ENCODE results near the gene FSTL1.

Gene FSTL1

DNA sequence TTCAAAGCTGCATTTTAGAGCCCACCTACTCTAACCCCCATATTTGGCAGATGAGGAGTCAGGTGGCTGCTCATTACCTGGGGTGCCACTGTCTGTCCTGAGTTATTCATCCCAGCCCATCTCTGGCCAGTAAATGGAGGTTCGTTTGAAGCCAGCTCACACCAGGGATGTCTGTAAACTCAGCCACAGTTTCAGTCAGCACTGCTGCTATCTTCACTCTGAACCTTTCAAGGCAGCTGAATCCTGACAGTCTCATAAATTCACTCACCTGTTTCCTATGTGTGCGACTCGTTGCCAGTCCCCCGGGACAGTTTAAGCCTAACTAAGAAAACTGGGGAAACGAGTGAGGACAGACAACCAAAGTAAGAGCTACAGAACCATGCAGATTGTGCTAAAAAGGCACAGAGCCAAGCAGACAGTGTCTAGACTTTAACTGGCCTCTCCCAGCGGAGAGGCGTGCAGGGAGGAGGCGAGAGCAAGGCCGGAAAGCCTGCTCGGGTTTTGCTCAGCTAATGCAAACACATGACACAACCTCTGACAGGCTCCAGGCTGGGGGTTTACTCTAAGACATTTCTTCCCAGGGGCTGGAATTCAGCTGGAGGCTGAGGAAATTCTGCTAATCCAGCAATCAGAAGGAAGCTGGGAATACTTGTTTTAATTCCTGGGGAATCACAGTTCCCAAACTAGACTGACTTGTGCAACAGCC lies 12.0 kb downstream of the FSTL1 start:
- Histone ChIP-seq H3K9me3 (no peaks in the 10 kb centered on the region), H3K27ac (no peak overlapping the region), H3K4me3 (ENCODE audit: low read depth in 1 of 2, low read length in 1 of 2) (no peak overlapping the region), H3K4me1 (ENCODE audit: control insufficient read depth in 1 of 2, insufficient read depth in 1 of 2, low read depth in 1 of 2, low read length in 1 of 2) (peaks cover 0 to 4% of the 10 kb centered on the region in 2 experiments), H3K36me3 (no peaks in the 10 kb centered on the region), H3K27me3 (no peaks in the 10 kb centered on the region)
- TF ChIP-seq, protein P1, sequence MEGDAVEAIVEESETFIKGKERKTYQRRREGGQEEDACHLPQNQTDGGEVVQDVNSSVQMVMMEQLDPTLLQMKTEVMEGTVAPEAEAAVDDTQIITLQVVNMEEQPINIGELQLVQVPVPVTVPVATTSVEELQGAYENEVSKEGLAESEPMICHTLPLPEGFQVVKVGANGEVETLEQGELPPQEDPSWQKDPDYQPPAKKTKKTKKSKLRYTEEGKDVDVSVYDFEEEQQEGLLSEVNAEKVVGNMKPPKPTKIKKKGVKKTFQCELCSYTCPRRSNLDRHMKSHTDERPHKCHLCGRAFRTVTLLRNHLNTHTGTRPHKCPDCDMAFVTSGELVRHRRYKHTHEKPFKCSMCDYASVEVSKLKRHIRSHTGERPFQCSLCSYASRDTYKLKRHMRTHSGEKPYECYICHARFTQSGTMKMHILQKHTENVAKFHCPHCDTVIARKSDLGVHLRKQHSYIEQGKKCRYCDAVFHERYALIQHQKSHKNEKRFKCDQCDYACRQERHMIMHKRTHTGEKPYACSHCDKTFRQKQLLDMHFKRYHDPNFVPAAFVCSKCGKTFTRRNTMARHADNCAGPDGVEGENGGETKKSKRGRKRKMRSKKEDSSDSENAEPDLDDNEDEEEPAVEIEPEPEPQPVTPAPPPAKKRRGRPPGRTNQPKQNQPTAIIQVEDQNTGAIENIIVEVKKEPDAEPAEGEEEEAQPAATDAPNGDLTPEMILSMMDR (IDR thresholded peaks at IDR 0.05) = no peak

DNA sequence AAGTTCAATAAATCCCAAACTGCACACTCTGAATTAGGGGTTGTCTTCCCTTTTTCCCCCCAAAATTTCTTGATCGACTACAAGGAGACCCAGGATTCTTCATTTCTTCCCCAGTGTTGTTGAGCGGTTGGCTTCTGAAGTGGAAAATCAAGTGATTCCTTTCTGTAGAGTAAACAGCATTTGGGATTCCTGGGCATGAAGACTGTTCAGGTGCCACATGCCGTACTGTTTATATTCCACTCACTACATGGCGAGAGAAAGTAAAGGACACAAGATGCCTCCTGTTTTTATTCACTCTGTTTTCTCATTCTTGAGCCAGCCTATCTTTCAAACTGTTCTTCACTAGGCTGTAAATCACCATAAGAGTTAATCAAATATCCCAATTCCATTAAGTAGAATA lies 12.6 kb downstream of the FSTL1 start:
- TF ChIP-seq, protein P1 (IDR thresholded peaks at IDR 0.05) = no peak
- H3K4me1 ChIP-seq (ENCODE audit: control insufficient read depth in 1 of 2, insufficient read depth in 1 of 2, low read depth in 1 of 2, low read length in 1 of 2) = peaks cover 0 to 4% of the 10 kb centered on the region in 2 experiments
- no peaks in the 10 kb centered on the region for H3K9me3 ChIP-seq
- no peak overlapping the region for H3K4me3 ChIP-seq (ENCODE audit: low read depth in 1 of 2, low read length in 1 of 2)
- H3K36me3 ChIP-seq = no peaks in the 10 kb centered on the region
- no peaks in the 10 kb centered on the region for H3K27me3 ChIP-seq
- H3K27ac ChIP-seq = no peak overlapping the region

DNA sequence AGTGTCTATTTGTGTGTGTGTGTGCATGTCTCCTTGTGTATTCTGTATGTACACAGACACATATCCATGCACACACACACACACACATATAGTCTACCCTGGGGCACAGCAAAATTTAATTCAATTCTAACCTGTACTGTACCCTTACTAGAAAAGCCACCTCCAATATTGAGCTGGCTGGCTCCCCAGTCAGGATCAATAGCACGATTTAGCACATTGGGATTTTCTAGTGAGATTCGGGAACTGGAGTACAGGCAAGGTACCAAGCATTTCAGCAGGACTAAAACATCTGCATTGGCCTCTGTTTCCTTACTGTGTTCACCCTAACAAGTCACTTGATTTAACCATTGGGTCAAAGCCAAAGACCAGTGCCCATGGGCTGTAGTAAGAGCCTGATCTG lies 13.2 kb downstream of the FSTL1 start:
- H3K36me3 ChIP-seq = no peaks in the 10 kb centered on the region
- peaks cover 0 to 4% of the 10 kb centered on the region in 2 experiments for H3K4me1 ChIP-seq (ENCODE audit: control insufficient read depth in 1 of 2, insufficient read depth in 1 of 2, low read depth in 1 of 2, low read length in 1 of 2)
- H3K4me3 ChIP-seq (ENCODE audit: low read depth in 1 of 2, low read length in 1 of 2) = no peak overlapping the region
- H3K9me3 ChIP-seq = no peaks in the 10 kb centered on the region
- TF ChIP-seq, protein P1 (IDR thresholded peaks at IDR 0.05) = no peak
- H3K27me3 ChIP-seq = no peaks in the 10 kb centered on the region
- H3K27ac ChIP-seq = no peak overlapping the region

DNA sequence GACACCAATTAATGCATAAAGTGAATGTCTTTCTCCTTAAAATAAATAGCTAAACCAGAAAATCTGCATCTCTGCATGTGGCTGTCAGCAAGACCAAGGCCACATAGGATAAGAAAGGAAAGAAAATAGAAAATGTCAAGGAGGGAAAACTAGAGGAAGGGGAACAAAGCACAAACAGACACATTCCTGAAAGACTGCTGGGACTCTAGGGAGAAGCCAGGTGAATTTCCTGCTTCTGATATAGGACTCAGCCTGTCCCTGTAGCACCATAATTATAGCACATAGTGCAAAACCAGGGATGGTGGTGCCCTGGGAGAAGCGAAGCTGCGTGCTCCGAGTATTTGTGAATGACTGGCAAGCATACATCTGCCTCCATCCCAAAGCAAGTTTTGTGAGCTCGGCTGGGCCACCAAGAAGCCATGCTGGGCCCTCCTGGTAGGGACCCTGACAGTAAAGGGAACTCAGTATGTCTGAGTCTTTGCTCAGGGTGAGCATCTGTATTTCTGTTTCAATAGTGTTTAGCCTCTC lies 14.2 kb downstream of the FSTL1 start:
- Histone ChIP-seq H3K36me3 (no peaks in the 10 kb centered on the region), H3K4me3 (ENCODE audit: low read depth in 1 of 2, low read length in 1 of 2) (no peak overlapping the region), H3K4me1 (ENCODE audit: control insufficient read depth in 1 of 2, insufficient read depth in 1 of 2, low read depth in 1 of 2, low read length in 1 of 2) (peaks cover 0 to 4% of the 10 kb centered on the region in 2 experiments), H3K27me3 (no peaks in the 10 kb centered on the region), H3K27ac (no peak overlapping the region), H3K9me3 (no peaks in the 10 kb centered on the region)
- TF ChIP-seq, protein P1 (IDR thresholded peaks at IDR 0.05) = no peak

DNA sequence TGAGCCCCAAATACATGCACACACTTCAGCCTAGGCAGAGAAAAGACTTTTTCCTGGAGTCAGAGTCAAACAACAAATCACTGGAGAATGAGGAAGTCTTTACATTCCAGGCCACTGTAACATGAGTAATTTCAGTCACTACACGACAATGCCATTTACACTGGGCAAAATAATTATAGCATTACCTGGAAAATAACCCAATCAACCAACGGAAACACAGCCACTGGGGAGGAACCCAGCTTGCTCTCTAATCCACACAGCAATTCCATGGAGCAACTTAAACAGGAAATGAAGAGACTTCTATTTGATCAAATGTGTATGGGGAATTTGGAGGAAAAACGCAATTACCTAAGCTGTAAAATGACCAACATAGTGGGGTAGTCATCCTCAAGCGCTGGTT lies 15.2 kb downstream of the FSTL1 start:
- Histone ChIP-seq H3K9me3 (no peaks in the 10 kb centered on the region), H3K27ac (no peak overlapping the region), H3K27me3 (no peaks in the 10 kb centered on the region), H3K4me1 (ENCODE audit: control insufficient read depth in 1 of 2, insufficient read depth in 1 of 2, low read depth in 1 of 2, low read length in 1 of 2) (peaks cover 0 to 4% of the 10 kb centered on the region in 2 experiments), H3K4me3 (ENCODE audit: low read depth in 1 of 2, low read length in 1 of 2) (no peak overlapping the region), H3K36me3 (no peaks in the 10 kb centered on the region)
- TF ChIP-seq, protein P1 (IDR thresholded peaks at IDR 0.05) = no peak

Data from neutrophil (primary cell).